HG02840 (cell line): ENCODE results near the gene CAVIN1.
"Not testable (repeated sequence)": the region's sequence is repeated elsewhere in the genome, so short reads cannot be mapped to it uniquely, and the experiment has no call there.

ENCODE experiments used
- ATAC-seq: cut with Tn5 transposase; IDR thresholded peaks from one replicate; pipeline ENCODE4 v1.9.1; 2021; ENCODE audit warnings: mild to moderate bottlenecking, moderate library complexity, moderate number of reproducible peaks; ENCODE audit not compliant: unreplicated experiment, low FRiP score

Gene CAVIN1

DNA sequence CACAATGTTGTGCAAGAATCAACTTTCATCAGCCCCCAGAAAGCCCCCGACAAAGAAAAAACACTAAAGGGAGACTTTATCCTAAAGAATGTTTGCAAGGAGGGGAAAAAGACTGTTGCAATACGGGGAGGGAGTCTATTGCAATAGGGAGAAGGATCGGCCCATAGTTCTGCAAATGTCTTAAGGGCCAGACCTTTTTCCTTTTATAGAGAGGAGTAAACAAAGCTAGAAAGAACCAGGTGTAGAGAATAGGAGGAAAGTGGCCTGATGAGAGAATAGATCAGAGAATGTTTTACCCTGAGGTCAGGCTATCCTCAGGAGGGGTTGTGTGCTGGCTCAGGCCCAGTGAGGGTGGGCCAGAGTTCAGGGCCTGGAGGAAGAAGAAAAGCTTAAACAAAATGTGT lies 8.7 kb upstream of the CAVIN1 start:
- ATAC-seq: no peak

DNA sequence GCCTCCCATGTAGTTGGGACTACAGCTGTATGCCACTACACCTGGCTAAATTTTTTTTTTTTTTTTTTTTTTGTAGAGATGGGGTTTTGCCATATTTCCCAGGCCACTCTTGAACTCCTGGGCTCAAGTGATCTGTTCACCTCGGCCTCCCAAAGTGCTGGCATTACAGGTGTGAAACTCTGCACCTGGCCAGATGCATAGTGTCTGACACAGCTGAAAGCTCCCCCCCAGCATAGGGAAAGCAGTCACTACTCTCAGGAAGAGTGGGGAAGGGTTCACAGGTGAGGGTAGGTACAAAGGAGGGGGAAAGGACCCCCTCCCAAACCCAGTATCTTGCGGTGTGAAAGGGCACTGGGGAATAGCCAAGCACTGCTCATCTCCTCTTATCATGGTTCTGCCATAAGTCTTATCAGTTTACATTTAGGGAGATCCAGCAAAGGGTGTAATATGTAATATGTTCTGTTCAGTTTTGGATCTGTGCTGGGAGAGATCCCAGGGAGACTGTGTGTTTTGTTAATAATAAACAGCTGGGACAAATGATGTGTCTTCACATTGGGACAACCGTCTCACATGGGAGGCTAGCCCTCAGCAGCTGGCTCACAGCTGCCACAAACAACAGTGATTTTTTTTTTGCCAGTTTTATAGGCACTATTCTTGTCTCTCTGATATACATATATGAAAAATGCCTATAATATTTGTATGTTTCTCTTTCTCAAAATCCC lies 6.8 kb upstream of the CAVIN1 start:
- ATAC-seq: no peak

DNA sequence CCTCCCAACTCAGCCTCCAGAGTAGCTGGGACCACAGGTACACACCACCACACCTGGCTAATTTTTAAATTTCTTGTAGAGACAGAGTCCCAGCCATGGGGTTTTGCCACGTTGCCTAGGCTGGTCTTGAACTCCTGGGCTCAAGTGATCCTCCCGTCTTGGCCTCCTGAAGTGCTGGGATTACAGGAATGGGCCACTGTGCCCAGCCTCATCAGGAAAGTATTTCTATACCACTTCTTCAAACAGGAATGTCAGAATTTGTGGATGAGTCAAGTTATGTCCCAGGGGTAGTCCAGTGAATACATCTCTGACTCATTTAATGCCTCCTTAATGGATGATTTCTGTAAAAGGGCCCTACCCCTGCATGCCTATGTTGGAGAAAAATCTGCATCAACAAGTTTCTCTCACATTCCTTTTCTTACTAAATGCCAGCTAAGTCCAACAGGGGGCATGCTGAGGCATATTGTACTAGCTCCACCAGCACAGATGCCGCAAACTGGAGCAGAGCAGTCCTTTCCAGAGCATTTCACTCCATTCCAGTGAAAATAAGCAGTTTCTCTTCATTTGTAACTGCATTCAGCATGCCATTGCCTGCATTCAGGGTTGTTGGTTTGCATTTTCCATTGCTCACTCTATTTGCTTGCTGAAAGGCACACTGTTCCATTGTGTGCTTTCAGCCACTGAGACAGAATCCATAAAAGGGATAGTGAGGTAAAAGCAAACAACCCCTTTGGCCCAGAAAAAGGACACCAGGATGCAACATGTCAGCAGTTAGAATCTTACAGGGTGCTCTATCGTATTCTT lies 5.3 kb upstream of the CAVIN1 start:
- ATAC-seq: no peak

DNA sequence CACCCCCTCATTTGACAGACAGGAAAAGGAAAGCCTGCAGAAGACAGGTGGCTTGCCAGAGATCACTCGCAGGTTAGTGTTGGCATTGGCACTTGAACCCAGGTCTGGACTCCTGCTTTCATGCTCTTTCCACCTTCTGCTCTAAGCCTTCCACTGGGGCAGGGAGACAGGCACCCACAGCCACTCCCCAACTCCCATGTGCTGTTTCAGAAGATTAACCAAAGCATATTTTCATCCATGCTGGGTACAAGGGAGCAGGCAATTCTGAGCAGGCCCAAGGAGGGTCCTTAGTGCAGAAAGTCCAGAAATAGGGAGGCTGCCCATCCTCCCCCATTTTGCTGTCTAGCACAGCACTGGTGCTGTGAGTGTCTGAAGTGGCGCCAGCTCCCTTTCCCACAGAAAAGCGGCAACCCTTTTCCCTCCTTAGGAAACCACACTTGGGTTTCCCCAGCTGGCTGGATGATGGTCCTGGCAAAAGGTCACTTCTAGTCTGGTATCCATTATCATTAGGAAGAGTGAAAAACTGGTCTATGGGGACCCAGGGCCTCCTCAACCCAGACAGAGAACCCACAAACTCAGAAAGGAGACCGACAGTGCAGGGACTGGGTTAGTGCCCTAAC lies 2.0 kb upstream of the CAVIN1 start:
- ATAC-seq: no peak

DNA sequence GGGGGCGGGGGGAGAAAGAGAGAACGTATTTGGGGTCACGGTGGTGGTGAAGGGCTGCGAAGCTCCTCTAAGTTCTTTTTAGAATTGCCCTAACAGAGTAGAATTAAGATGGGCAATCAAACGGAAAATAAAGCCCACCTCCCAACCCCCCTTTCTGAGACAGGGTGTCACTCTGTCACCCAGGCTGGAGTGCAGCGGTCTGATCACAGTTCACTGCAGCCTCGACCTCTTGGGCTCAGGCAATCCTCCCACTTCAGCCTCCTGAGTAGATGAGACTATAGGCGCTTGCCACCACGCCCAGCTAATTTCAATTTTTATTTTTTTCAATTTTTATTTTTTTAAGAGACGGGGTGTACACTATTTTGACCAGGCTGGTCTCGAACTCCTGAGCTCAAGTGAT lies 710 bp upstream of the CAVIN1 start:
- ATAC-seq: no peak

DNA sequence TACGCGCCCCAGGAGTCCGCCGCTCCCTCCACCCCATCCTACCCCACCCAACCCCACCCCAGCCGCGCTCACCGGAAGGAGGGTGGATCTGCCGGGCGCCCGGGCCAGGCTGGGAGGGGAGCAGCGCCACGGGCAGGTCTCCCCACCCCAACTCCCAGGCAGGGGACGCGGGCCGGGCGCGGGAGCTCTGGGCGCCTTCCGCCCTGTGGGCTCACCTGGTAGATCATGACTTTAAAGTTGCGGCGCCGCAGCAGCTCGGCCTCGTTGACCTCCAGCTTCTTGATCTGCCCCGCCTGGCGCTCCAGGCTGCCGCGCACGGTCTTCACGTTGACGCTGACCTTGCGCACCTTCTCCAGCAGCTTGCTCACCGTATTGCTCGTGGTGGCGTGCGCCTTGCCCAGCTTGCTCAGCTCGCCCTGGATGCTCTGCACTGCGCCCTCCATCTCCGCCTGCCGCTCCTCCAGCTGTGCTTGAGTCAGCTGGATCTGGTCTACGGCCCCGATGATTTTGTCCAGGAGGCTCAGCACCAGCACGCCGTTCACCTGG lies 571 bp downstream of the CAVIN1 start:
- no peak for ATAC-seq

DNA sequence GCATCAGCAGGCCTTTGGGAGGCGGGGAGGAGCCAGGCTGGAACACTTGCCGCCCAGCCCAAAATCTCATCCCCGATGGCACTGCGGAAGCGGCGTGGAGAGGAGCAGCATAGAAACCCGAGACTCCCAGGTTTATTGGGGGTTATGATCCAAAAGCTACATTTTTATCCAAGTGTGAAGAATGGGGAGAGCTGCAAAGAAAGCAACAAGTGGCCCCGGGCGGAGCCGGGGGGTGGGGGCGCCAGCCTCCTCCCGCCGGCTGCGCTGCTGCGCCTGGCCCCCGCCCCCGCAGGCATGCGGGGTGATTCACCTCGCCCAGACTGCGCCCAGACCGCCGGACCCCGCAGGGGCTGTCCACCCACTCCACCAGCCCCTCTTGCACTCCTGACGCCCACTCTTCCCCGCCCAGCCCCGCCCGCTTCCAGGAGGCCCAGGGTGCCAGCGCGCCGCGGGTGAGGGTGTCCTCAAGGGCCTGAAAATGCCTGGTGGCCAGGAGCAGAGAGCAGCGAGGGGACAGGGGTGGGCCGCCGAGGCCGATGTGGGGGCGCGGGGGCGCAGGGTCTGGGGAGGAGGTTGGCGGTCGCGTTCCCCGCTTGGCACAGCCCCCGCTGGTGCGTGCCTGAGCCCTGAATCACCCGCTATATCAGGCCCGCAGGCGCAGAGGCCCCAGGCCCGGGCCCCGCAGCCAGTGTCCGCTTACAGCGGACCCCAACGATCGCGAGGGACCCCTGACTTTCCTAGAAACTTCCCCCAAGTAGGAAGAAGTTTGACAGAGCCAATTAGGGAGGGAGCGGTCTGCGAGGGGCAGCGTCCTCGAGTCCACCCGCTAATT lies 1.3 kb downstream of the CAVIN1 start:
- no peak for ATAC-seq

DNA sequence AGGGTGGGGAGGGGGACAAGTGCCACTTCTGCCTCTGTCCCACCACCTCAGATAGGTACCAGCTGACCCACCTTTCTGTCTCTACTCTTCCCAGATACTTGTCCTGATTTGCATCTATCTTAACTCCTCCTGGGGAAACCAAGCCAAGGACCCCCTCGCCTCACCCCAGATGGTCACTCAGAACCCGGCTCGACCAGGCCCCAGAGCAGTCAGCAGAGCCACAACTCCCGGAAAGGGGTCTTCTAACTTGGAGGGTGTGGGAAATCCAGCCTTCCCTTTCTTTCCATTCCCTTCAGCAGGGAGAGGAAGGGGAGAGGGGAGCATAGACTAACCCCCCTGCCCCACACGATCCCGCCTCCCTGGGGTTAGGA lies 1.9 kb downstream of the CAVIN1 start:
- ATAC-seq: no peak

DNA sequence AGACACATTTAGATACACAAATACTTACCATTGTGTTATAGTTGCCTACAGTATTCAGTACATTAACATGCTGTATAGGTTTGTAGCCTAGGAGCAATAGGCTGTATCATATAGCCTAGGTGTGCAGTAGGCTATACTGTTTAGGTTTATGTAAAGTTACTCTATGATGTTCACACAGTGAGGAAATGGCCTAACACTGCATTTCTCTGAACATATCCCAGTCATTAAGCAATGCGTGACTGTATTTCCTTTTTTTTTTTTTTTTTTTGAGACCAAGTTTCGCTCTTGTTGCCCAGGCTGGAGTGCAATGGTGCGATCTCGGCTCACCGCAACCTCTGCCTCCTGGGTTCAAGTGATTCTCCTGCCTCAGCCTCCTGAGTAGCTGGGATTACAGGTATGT lies 5.1 kb downstream of the CAVIN1 start:
- not testable (repeated sequence) for ATAC-seq

DNA sequence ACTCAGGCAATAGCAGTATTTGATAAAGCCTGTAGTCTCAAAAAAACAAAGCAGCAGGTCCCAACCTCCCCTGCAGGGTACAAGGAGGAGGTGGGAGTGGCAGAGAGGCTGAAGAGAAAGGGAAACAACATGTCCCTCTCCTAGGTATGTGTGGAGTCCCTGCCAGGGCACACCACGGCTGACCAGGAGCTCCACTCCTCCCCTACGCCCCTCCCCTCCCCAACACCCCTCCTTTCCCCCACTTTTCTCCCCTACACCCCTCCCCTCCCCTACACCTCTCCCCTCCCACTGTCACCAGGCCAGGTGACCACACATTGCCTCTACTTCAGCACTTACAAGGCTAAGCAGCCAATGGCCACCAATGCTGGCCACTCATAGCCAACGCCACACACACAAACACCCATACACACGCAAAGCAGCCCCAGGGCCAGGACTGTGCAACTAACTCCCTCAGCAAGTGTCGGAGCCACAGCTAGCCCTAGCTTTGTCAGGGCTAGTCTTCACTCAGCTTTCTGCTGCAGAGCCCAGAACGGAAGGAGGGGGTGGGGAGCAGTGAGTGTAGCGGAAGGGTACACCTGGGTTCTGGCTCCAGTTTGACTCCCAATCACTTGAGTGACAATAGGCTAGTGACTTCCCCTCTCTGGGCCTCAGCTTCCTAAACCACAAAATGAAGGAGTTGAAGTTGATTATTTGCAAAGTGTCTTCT lies 8.2 kb downstream of the CAVIN1 start:
- ATAC-seq: no peak

DNA sequence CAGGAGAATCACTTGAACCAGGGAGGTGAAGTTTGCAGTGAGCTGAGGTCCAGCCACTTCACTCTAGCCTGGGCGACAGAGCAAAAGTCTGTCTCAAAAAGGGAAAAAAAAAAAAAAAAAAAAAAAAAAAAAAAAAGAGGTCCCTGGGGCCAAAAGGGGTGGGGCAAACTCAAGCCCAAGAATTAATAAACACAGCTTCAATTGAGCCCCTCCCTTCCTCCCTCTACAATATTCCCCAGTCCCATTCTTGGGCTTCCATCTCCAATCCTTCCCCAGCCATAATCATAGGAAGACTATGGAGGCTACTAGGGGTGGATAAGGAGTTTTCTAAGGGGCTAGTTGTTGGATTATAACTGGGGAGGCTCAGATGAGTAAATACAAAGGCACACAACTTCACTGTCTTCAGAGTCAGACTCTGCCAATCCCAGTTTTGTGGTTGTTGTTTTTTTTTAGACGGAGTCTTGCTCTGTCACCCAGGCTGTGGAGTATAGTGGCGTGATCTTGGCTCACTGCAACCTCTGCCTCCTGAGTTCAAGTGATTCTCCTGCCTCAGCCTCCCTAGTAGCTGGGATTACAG lies 9.5 kb downstream of the CAVIN1 start:
- no peak for ATAC-seq

DNA sequence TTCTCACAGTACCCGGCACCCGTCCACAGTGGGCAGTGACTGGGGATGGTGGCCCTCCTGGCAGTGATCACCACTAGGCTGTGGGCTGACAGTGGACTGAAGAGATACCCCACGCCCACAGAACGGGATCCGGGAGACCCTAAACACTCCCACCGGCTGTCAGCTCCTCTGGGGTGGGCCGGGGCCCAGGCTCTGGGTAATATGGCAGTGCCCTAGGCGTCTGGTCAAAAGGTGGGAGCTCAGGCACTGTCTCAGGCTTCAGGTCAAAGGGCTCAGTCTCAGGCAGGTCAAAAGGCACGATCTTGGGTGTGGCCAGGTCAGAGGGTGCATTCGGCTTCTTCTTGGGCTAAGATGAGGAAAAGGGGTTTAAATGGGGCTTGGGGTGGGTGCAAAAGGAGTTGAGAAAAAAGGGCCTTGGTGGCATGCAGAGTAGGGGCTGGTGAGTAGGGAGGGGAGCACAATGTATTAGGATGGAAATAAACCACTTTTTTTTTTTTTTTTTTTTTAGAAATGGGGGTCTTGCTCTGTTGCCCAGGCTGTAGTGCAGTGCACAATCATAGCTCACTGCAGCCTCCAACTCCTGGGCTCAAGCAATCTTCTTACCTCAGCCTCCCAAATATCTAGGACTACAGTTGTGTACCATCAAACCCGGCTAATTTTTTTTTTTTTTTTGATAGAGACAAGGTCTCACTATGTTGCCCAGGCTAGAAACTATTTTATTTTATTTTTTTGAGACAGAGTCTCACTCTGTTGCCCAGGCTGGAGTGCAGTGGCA lies 11.0 kb downstream of the CAVIN1 start:
- ATAC-seq: no peak

DNA sequence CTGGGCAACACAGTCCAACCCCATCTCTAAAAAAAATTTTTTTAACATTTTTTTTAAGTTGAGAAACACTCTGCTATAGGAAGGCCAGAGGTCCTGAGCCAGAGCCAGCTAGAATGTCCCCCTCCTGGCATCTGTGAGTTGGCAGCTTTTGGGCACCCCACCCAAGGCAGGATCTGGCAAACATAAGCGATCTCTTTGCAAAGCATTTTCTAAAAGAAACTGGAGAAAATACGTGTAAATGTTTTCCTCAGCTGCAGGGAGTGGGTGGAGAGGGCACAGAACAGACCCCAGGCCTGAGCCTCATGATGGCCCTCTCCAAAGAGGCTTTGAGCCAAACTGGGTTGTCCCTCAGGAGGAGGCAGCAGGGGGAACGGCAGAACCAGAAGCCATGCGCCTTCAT lies 11.7 kb downstream of the CAVIN1 start:
- ATAC-seq: no peak

DNA sequence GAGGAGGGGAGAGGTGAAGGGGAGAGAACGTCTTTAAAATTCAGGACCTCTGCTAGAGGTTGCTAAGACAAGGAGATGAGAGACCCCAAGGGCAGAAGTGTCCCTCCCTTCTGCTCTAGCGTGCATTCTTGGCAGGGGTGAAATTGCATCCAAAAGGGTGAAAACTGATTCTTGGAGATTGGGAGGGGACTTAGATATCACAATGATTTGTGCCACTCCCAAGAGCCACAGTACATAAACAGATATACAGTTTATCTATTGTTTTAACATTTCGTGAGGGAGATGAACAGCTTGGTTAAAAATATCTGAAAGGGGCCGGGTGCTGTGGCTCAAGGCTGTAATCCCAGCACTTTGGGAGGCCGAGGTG lies 12.8 kb downstream of the CAVIN1 start:
- ATAC-seq: no peak

DNA sequence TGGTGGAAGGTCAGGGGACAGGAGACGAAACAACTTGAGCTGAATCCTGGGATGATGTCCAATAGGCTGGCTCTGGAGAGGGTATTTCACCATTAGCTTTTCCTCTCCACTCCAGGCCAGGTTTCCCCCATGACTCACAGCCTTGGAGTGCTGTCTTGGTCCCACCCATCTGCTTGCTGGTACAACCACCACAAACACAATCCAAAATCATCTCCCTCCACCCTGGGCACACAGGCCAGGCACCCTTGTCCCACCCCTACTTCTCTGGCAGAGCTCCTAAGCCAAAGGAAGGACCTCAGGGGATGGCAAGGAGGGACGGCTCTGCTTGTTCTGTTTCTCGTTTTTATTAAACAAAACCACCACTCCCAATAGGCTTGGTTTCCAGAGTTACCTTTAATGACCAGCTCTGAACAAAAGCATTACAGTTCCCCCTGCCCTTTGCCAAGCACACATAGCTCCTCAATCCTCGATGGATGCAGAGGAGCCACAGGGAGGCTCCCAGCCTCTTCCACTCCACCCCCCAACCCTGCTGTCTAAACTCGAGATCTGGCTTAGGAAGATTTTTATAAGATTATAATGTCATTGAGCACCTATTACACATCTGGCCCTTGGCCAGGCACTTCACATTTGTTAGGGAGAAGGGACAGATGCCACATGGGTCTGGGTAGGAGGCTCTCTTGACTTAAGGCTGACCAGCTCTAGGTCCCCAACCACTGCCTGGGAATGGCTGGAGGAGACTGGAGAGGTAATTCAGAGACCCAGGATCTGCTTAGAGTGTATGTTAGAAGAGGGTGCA lies 13.3 kb downstream of the CAVIN1 start:
- no peak for ATAC-seq

DNA sequence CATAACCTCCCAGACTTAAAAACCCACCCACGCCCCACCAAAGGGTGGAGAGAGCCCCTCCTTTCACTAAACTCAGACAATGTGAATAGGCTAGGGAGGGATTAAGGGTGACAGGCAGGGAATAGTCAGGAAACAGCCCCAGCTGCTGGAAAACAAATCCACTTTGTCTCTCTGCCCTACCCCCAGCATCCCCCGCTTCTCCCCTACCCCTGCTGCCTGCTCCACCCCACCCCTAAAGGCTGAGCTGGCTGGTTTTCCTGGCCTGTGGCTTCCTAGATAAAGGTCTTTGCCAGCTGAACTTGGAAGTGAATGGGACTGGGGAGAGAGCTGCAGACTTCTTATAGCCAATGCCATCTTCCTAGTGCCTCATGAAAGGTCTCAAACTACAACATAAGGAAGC lies 15.0 kb downstream of the CAVIN1 start:
- ATAC-seq: no peak

DNA sequence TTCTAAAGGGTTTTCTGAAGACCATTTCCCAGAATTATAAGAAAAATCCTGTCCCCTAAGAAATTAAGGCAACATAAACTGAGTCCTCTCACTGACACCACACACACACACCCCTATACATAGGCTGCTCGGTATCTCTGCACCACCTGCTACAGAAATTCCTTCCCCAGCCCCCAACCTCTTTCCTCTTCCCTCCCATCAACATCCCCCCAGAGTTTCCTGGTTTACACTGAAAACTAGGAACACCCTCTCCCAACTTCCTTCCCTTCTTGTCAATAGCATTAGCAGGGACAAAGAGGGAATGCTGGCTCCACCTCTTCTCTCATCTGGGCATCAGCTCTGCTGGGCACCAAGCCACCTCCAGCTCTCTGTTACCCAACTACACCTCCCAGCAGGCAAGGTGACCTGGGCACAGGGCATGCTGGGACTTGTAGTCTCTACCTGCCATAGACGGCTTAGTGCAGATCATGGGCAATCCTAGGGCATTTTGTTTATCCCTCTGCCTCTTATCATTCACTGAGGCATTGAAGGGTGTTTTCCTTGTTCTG lies 15.7 kb downstream of the CAVIN1 start:
- no peak for ATAC-seq
